Sigmoid colon (tissue), 7 donors: Measurements from ENCODE around the gene TRIO. TPM values are rescaled to one million over a fixed set of nuclear protein-coding genes. Genes with fewer than 3 reads are reported as not detected.
A peak's percentile ranks its signal among the peaks of the same experiment; 100 is the strongest.

Source experiments
- DNase-seq: peaks from one replicate; pipeline ENCODE4 v3.0.0-alpha.2; 2019
- H3K27ac ChIP-seq, 4 donors: fragments of 200-600 bp; sonication (generic); one replicate each; pipeline ENCODE4 v1.5.1; 2016 to 2019; ENCODE audit warnings: mild to moderate bottlenecking in 1 of 4
- H3K27me3 ChIP-seq, 3 donors: fragments of 200-600 bp; sonication (generic); one replicate each; pipeline ENCODE4 v1.5.1; 2019; ENCODE audit warnings: mild to moderate bottlenecking in 1 of 3
- H3K36me3 ChIP-seq, 4 donors: fragments of 200-600 bp; sonication (generic); one replicate each; pipeline ENCODE4 v1.5.1; 2016 to 2019
- H3K4me1 ChIP-seq, 4 donors: fragments of 200-600 bp; sonication (generic); one replicate each; pipeline ENCODE4 v1.5.1; 2017 to 2019
- H3K4me3 ChIP-seq, 4 donors: fragments of 200-600 bp; sonication (generic); one replicate each; pipeline ENCODE4 v1.5.1; 2017 to 2019; ENCODE audit warnings: mild to moderate bottlenecking in 2 of 4, moderate library complexity in 1 of 4
- H3K9me3 ChIP-seq, 4 donors: fragments of 200-600 bp in 3 of 4; sonication (generic) in 3 of 4; one replicate each; pipeline versions ENCODE4 v1.5.1 to v1.6.1; 2013 to 2019
- CTCF ChIP-seq, 4 experiments: fragments of 450-650 bp in 3 of 4; fragments of 200-600 bp in 1 of 4; IDR thresholded peaks; one replicate each; pipeline ENCODE4 v1.5.1; 2016 to 2019; ENCODE audit warnings: antibody characterized with exemption in 4 of 4, mild to moderate bottlenecking in 3 of 4, moderate library complexity in 2 of 4
- EP300 ChIP-seq, 4 donors: sonication (generic); formaldehyde crosslinking; IDR thresholded peaks; one replicate each; pipeline ENCODE4 v1.6.1; 2017; ENCODE audit warnings: antibody characterized with exemption in 4 of 4
- POLR2A ChIP-seq, 2 donors: fragments of 450-650 bp; IDR thresholded peaks; one replicate each; pipeline ENCODE4 v1.6.1; 2016; ENCODE audit warnings: antibody characterized with exemption in 2 of 2, mild to moderate bottlenecking in 2 of 2, moderate library complexity in 2 of 2
- POLR2AphosphoS5 ChIP-seq, 4 donors: sonication (generic); formaldehyde crosslinking; IDR thresholded peaks; one replicate each; pipeline ENCODE4 v1.6.1; 2017; ENCODE audit warnings: antibody characterized with exemption in 4 of 4
- WGBS, 2 donors: extraction: QIAGEN DNeasy Blood & Tissue Kit; methylation state at CpG; one replicate each; pipeline ENCODE4 v1.1.7; 2013; 5-methylcytosine and 5-hydroxymethylcytosine counted together
- intact Hi-C: fragments of 100-400 bp; cut with DNase I; formaldehyde crosslinking; loops from one replicate; pipeline ENCODE4 v1.15.1; 2023
- polyA plus RNA-seq, 3 donors: library from polyadenylated mRNA; stranded (reverse); fragments of 200-250 nt; gene quantifications; one replicate each; pipeline ENCODE4 v1.2.3, GENCODE V29; 2013
- total RNA-seq, 4 donors: library from RNA; depleted of rRNA; stranded (reverse); fragments of >200 nt; gene quantifications; one replicate each; pipeline ENCODE4 v1.1.0, GENCODE V29; 2016
- donor health status: healthy with polysubstance abuse.
- donor health status: Bipolar disorder and iron deficiency.
- donor health status: healthy.

TRIO gene
- total and polyA plus RNA-seq, 7 donors = 34.8 to 300 (median 119) TPM

DNA sequence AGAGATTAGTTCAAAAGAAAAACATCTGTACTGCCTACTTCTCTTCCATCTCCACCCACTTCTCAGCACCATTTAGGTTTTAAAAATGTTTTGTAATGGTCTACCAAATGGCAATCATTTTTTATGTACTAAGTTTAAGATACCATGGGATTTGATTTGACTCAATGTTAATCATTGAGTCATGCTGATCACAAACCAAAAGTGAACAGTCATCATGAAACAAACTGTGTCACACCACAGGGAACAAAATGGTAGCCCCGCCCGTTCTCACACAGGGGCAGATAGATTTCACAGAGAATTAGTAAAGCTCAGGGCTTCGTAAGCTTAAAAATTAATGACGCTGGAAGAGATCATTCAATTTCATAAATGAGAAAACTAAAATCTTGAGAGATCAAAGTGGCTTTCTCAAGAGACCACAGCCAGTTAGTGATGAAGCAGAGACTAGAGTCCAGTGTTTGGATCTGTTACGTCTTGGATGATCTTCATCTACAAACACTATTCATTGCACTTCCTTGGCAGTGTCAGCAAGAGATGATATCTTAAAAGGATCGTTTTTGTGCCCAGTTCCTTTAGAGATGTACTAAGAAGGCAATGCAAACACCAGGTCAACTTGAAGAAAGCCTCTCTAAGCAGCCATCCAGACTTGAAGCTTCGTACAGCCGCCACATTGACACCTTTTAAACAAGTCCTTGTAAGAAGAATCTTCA is 33.9 kb upstream of the TRIO start:
- 85 to 87% methylated on average over 8 of the region's 8 CpGs for WGBS, 2 donors
- H3K36me3 ChIP-seq = no peaks in the 10 kb centered on the region
- H3K4me3 ChIP-seq = no peak overlapping the region
- no peaks in the 10 kb centered on the region for H3K27me3 ChIP-seq
- no peak for TF ChIP-seq POLR2AphosphoS5 (IDR thresholded peaks at IDR 0.05)
- no peak for TF ChIP-seq EP300 (IDR thresholded peaks at IDR 0.05)
- no peak for TF ChIP-seq CTCF (IDR thresholded peaks at IDR 0.05)
- no peak for TF ChIP-seq POLR2A (IDR thresholded peaks at IDR 0.05)
- DNase-seq = no peak
- peaks cover 0 to 7% (median 2%) of the 10 kb centered on the region in 4 donors for H3K4me1 ChIP-seq
- intact Hi-C loops = loop anchor here (2.0 to 5.0 kb wide), 2 partner anchors 34 to 243 kb away; partner anchors contain the start of gene TRIO
- peak overlapping the region in 1 of 4 donors; percentile 38 for H3K27ac ChIP-seq
- no peaks in the 10 kb centered on the region for H3K9me3 ChIP-seq

GRCh38 chr5:14109771-14110170 is 33.4 kb upstream of the TRIO start:
- no peak for DNase-seq
- H3K4me1 ChIP-seq = peaks cover 0 to 7% (median 2%) of the 10 kb centered on the region in 4 donors
- WGBS, 2 donors = 91 to 92% methylated on average over 7 of the region's 7 CpGs
- H3K27me3 ChIP-seq = no peaks in the 10 kb centered on the region
- no peak overlapping the region for H3K4me3 ChIP-seq
- peak overlapping the region in 1 of 4 donors; percentile 6 for H3K27ac ChIP-seq
- no peaks in the 10 kb centered on the region for H3K36me3 ChIP-seq
- no peaks in the 10 kb centered on the region for H3K9me3 ChIP-seq
- TF ChIP-seq POLR2AphosphoS5 (IDR thresholded peaks at IDR 0.05) (no peak), CTCF (IDR thresholded peaks at IDR 0.05) (no peak), POLR2A (IDR thresholded peaks at IDR 0.05) (no peak), EP300 (IDR thresholded peaks at IDR 0.05) (no peak)
- intact Hi-C loops = loop anchor here (2.0 to 10.0 kb wide), 4 partner anchors 33 to 555 kb away; partner anchors contain the start of genes OTULIN and TRIO

DNA sequence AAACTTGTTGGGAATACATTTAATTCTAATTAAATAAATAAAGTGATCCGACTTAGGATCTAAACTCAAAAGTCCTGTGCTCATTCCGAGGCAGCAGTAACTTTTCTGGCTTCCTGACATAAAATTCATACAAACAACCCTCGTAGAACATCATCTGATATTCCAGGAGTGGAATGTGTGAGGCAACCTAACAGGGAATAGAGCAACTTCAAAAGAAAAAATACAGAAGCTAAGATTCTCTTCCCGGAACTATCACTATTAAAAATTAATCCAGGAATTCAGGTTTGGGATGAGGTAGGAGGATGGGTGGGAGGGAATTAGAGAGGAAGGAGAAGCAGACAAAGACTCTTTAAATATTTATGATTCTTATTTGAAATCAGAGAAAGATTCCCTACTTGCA is 32.9 kb upstream of the TRIO start:
- WGBS, 2 donors = 82 to 89% methylated on average over 4 of the region's 4 CpGs
- DNase-seq = no peak
- H3K27ac ChIP-seq = peak overlapping the region in 1 of 4 donors; percentile 6
- no peak overlapping the region for H3K4me3 ChIP-seq
- TF ChIP-seq CTCF (IDR thresholded peaks at IDR 0.05) = no peak
- TF ChIP-seq EP300 (IDR thresholded peaks at IDR 0.05) = no peak
- no peak for TF ChIP-seq POLR2AphosphoS5 (IDR thresholded peaks at IDR 0.05)
- no peak for TF ChIP-seq POLR2A (IDR thresholded peaks at IDR 0.05)
- intact Hi-C loops = loop anchor here (10.0 kb wide), 2 partner anchors 115 to 555 kb away; partner anchors contain the start of gene OTULIN
- H3K36me3 ChIP-seq = no peaks in the 10 kb centered on the region
- no peaks in the 10 kb centered on the region for H3K27me3 ChIP-seq
- peaks cover 0 to 7% (median 2%) of the 10 kb centered on the region in 4 donors for H3K4me1 ChIP-seq
- no peaks in the 10 kb centered on the region for H3K9me3 ChIP-seq

DNA sequence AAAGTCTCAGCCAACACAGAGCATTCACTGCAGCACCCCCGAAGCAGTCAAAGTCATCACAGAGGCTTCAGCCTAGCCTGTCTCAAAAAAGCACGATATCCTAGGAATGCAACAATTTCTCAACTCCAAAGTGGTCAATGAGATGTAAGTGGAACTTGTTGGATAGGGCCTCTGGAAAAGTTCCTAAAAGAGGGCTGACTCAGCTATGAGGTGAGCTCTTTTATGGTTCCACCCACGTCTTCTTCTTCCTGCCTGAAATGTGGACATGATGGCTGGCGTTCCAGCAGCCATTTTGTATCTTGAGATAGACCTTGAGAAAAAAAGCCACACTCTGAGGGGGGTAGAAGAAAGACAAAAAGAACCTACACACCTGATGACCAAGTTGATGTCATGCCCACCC is 32.5 kb upstream of the TRIO start:
- H3K27ac ChIP-seq = peak overlapping the region in 1 of 4 donors; percentile 6
- TF ChIP-seq POLR2A (IDR thresholded peaks at IDR 0.05) = no peak
- TF ChIP-seq POLR2AphosphoS5 (IDR thresholded peaks at IDR 0.05) = no peak
- no peak for TF ChIP-seq EP300 (IDR thresholded peaks at IDR 0.05)
- no peak for TF ChIP-seq CTCF (IDR thresholded peaks at IDR 0.05)
- H3K27me3 ChIP-seq = no peaks in the 10 kb centered on the region
- intact Hi-C loops = loop anchor here (10.0 kb wide), 2 partner anchors 116 to 554 kb away; partner anchors contain the start of gene OTULIN
- WGBS, 2 donors = 83 to 93% methylated on average over 4 of the region's 4 CpGs
- no peak for DNase-seq
- no peak overlapping the region for H3K4me3 ChIP-seq
- H3K36me3 ChIP-seq = no peaks in the 10 kb centered on the region
- peaks cover 0 to 7% (median 2%) of the 10 kb centered on the region in 4 donors for H3K4me1 ChIP-seq
- H3K9me3 ChIP-seq = no peaks in the 10 kb centered on the region
